ENCODE data around the gene BOD1.

The BOD1 gene

DNA sequence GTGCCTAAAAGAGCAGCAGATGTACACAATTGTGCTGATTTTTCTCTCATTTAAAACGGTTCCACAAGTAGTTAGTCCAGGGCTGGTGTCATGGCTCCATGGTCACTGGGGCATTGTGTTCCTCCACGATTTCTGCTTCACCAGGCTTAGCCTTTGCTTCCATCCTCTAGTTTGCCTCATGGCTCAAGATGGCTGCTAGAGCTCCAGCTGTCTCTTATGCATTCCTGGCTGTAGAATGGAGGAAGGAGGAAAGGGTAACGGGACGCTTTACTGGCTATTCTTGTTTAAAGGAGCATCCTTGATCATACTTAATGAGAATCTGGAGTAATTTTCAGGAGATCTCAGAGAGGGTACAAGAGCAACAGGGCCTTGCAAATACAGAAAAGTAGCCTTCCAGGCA, 47.7 kb downstream of the BOD1 start:
- H3K9ac ChIP-seq (ENCODE audit: low read depth, low read length), result no peak overlapping the region
- H3K9me3 ChIP-seq (ENCODE audit: control insufficient read depth, insufficient read depth, low read length), result 0 out of 2 replicates have a peak, but pooled peaks cover 6% of the 10 kb centered on the region
- peaks cover 4% of the 10 kb centered on the region; the same call in 1 of the 2 replicates for H3K4me1 ChIP-seq (ENCODE audit: insufficient read depth, low read length)
- no peaks in the 10 kb centered on the region for H3K36me3 ChIP-seq (ENCODE audit: insufficient read depth, low read length)

DNA sequence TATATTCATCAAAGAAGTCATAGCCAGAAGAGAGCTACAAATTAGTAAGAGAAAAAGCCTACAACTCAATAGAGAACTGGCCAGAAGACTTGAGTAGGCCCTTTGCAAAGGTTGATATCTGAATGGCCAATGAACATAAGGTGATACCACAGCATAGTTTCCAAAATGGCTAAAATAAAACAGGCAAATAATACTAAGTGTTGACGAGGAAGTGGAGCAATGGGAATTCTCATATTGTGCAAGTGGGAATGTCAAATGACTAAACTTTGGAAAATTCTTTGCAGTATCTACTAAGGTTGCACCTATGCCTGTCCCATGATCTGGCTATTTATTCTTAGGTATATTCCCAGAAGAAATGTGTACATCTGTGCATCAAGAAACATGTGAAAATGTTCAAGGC, 48.3 kb downstream of the BOD1 start:
- no peaks in the 10 kb centered on the region for H3K36me3 ChIP-seq (ENCODE audit: insufficient read depth, low read length)
- no peak overlapping the region for H3K9ac ChIP-seq (ENCODE audit: low read depth, low read length)
- H3K4me1 ChIP-seq (ENCODE audit: insufficient read depth, low read length), result peaks cover 4% of the 10 kb centered on the region; the same call in 1 of the 2 replicates
- H3K9me3 ChIP-seq (ENCODE audit: control insufficient read depth, insufficient read depth, low read length), result 0 out of 2 replicates have a peak, but pooled peaks cover 6% of the 10 kb centered on the region

- H3K36me3 ChIP-seq (ENCODE audit: insufficient read depth, low read length), result no peaks in the 10 kb centered on the region
- 0 out of 2 replicates have a peak, but pooled peaks cover 6% of the 10 kb centered on the region for H3K9me3 ChIP-seq (ENCODE audit: control insufficient read depth, insufficient read depth, low read length)
- peaks cover 4% of the 10 kb centered on the region; the same call in 1 of the 2 replicates for H3K4me1 ChIP-seq (ENCODE audit: insufficient read depth, low read length)
- no peak overlapping the region for H3K9ac ChIP-seq (ENCODE audit: low read depth, low read length)
These were observed 48.9 kb downstream of the BOD1 start for GRCh38 chr5:173567548-173567947.

- no peak overlapping the region for H3K9ac ChIP-seq (ENCODE audit: low read depth, low read length)
- peaks cover 7% of the 10 kb centered on the region for H3K9me3 ChIP-seq (ENCODE audit: control insufficient read depth, insufficient read depth, low read length)
These were observed 50.9 kb downstream of the BOD1 start for GRCh38 chr5:173565491-173566072.

DNA sequence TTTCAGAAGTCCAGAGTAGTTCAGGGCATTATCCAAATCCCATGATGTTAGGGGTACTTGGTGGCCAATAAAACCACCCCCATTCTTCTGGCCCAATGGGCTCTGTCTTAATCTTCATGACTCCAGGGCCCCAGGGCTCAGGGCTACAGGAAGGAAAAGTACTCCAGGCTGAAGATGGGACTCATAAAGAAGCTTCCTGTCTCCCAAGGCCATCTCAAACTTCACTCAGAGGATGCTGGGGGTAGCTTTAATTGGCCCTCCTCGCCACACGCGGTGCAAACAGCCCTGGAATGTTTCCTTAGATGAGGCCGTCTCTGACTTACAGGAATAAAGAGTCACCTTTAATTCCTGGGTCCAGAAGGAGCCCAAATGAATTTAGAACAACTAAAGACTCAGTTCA, 52.3 kb downstream of the BOD1 start:
- H3K9ac ChIP-seq (ENCODE audit: low read depth, low read length), result no peak overlapping the region
- H3K36me3 ChIP-seq (ENCODE audit: insufficient read depth, low read length), result no peaks in the 10 kb centered on the region
- H3K9me3 ChIP-seq (ENCODE audit: control insufficient read depth, insufficient read depth, low read length), result peaks cover 13% of the 10 kb centered on the region
- no peaks in the 10 kb centered on the region for H3K4me1 ChIP-seq (ENCODE audit: insufficient read depth, low read length)

More at GRCh38 chr5:173565491-173566072, 50.9 kb downstream of the BOD1 start:
- H3K36me3 ChIP-seq (ENCODE audit: insufficient read depth, low read length), result no peaks in the 10 kb centered on the region
- H3K4me1 ChIP-seq (ENCODE audit: insufficient read depth, low read length), result no peaks in the 10 kb centered on the region

DNA sequence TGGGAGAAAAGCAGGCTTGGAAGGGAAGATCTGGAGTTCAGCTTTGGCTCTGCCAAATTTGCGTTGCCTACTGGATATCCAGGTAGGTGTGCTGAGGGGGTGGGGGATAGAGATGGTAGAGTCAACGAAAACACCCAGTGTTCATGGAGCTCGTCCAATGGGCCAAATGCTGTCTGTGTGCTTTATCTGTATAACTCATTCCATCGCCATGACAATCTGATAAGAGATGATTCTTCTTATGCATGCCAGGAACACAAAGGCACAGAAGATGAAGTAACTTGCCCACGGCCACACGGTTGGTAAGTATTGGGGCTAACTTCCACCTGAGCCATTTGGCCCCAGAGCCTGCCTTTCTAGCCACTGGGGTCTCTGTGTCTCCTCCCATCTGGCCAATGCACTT, 53.2 kb downstream of the BOD1 start:
- Histone ChIP-seq H3K36me3 (ENCODE audit: insufficient read depth, low read length) (no peaks in the 10 kb centered on the region), H3K4me1 (ENCODE audit: insufficient read depth, low read length) (no peaks in the 10 kb centered on the region), H3K9ac (ENCODE audit: low read depth, low read length) (no peak overlapping the region), H3K9me3 (ENCODE audit: control insufficient read depth, insufficient read depth, low read length) (peaks cover 8% of the 10 kb centered on the region)

GRCh38 chr5:173562451-173562850, 54.0 kb downstream of the BOD1 start:
- Histone ChIP-seq H3K9me3 (ENCODE audit: control insufficient read depth, insufficient read depth, low read length) (peaks cover 7% of the 10 kb centered on the region), H3K4me1 (ENCODE audit: insufficient read depth, low read length) (no peaks in the 10 kb centered on the region), H3K9ac (ENCODE audit: low read depth, low read length) (no peak overlapping the region), H3K36me3 (ENCODE audit: insufficient read depth, low read length) (no peaks in the 10 kb centered on the region)

Measured in ES-I3 (cell line).